Natural killer cell (primary cell): Measurements from ENCODE around the gene JPH2. TPM values are rescaled to one million over a fixed set of nuclear protein-coding genes. Genes with fewer than 3 reads are reported as not detected.

Experiments used
- ATAC-seq, 3 donors: fragments of 150-1000 bp in 2 of 3; fragments of 200-7000 bp in 1 of 3; cut with Tn5 transposase; 1 replicate in 1 of 3; 2 replicates in 2 of 3; pipeline ENCODE4 v1.10.0; 2021; ENCODE audit warnings: mild to moderate bottlenecking in 2 of 3, moderate library complexity in 2 of 3
- DNase-seq, 2 donors: peaks; one replicate each; pipeline versions ENCODE4 v3.0.0 to v3.0.0-alpha.2; 2013 to 2021; ENCODE audit warnings: mixed read lengths in 1 of 2
- H3K27ac ChIP-seq: one replicate; pipeline ENCODE4 v1.5.1; 2013; ENCODE audit warnings: mild to moderate bottlenecking, low read length
- H3K27me3 ChIP-seq: one replicate; pipeline ENCODE4 v1.6.1; 2013; ENCODE audit warnings: low read length; ENCODE audit not compliant: control insufficient read depth, insufficient read depth
- H3K36me3 ChIP-seq: one replicate; pipeline ENCODE4 v1.6.1; 2013; ENCODE audit warnings: low read length; ENCODE audit not compliant: control insufficient read depth, insufficient read depth
- H3K4me1 ChIP-seq: one replicate; pipeline ENCODE4 v1.6.1; 2013; ENCODE audit warnings: low read length; ENCODE audit not compliant: control insufficient read depth, insufficient read depth
- H3K4me3 ChIP-seq: one replicate; pipeline ENCODE4 v1.5.1; 2013; ENCODE audit warnings: low read length
- H3K9me3 ChIP-seq: one replicate; pipeline ENCODE4 v1.6.1; 2013; ENCODE audit warnings: low read length; ENCODE audit not compliant: control insufficient read depth, insufficient read depth
- H3K27ac Mint-ChIP-seq, 2 donors: one replicate each; pipeline ENCODE4 v1.8.0; 2022; ENCODE audit warnings: mild to moderate bottlenecking in 2 of 2, mixed read lengths in 2 of 2, moderate library complexity in 1 of 2
- H3K27me3 Mint-ChIP-seq, 2 donors: one replicate each; pipeline ENCODE4 v1.8.0; 2022; ENCODE audit warnings: low read depth in 2 of 2, mixed read lengths in 2 of 2
- H3K36me3 Mint-ChIP-seq: one replicate; pipeline ENCODE4 v1.8.0; 2022; ENCODE audit warnings: mixed read lengths
- H3K4me1 Mint-ChIP-seq, 2 donors: one replicate each; pipeline ENCODE4 v1.8.0; 2022; ENCODE audit warnings: mixed read lengths in 2 of 2
- H3K4me3 Mint-ChIP-seq: one replicate; pipeline ENCODE4 v1.8.0; 2022; ENCODE audit warnings: mild to moderate bottlenecking, moderate library complexity, mixed read lengths
- H3K9me3 Mint-ChIP-seq, 2 donors: one replicate each; pipeline ENCODE4 v1.8.0; 2022; ENCODE audit warnings: mixed read lengths in 2 of 2
- WGBS: methylation state at CpG from one replicate; pipeline ENCODE4 v1.1.7; 2013; ENCODE audit warnings: missing lambda C conversion rate; ENCODE audit not compliant: insufficient coverage; 5-methylcytosine and 5-hydroxymethylcytosine counted together
- intact Hi-C: fragments of 100-400 bp; cut with micrococcal nuclease; formaldehyde crosslinking; loops from one replicate; pipeline ENCODE4 v1.14.2; 2022
- total RNA-seq, 4 donors: library from RNA; stranded (reverse); fragments of 120-200 nt in 1 of 4; gene quantifications; one replicate each; pipeline versions ENCODE4 v1.2.3 to v1.2.4, GENCODE V29; 2013 to 2022
- TF ChIP-seq, protein P1 (sequence below): fragments of 200-600 bp; IDR thresholded peaks from one replicate; pipeline ENCODE4 v1.8.0; 2022; ENCODE audit warnings: antibody characterized with exemption

The JPH2 gene
- total RNA-seq, 3 donors from 2014 or later (not counting 1 experiment from before 2014, with no cell fraction given) = not detected

DNA sequence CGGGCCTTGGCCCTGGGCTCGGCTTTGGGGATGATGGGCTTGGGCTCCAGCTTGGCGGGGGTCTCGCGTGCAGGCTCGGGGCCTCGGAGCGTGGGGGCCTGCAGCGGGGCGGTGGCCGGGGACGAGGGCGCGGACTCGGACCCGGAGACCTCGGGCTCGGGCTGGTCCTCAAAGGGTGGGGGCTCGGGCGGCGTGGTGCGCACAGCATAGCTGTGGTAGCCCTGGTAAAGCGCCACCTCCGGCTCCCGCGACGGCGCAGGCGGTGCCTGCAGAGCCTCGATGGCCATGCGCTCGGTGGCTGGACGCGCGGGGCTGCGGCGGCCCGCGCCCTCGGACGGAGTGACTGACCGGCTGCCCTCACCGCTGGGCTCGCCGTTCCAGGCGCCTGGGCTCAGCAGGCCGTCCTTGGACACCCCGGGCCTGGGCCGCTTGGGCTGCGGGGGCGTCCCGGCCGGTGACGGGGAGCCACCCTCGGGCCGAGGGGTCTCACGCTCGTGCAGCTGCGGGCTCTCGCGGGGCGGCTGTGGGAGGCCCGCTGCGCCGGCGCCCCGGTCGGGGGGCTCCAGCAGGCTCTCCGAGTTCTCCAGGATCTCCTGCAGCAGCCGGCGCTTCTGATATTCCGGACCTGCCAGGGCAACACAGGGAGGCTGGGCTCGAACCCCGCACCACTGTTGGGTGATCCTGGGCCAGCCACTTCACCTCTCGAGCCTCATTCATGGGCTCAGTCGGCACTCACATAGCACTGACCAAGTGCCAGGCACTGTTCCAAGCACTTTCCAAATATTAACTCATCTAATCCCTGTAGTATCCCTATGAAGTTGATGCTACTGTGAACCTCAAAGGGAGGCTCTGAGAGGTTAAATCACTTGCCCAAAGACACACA lies 71.0 kb downstream of the JPH2 start:
- H3K27me3 ChIP-seq = no peaks in the 10 kb centered on the region
- TF ChIP-seq, protein P1, sequence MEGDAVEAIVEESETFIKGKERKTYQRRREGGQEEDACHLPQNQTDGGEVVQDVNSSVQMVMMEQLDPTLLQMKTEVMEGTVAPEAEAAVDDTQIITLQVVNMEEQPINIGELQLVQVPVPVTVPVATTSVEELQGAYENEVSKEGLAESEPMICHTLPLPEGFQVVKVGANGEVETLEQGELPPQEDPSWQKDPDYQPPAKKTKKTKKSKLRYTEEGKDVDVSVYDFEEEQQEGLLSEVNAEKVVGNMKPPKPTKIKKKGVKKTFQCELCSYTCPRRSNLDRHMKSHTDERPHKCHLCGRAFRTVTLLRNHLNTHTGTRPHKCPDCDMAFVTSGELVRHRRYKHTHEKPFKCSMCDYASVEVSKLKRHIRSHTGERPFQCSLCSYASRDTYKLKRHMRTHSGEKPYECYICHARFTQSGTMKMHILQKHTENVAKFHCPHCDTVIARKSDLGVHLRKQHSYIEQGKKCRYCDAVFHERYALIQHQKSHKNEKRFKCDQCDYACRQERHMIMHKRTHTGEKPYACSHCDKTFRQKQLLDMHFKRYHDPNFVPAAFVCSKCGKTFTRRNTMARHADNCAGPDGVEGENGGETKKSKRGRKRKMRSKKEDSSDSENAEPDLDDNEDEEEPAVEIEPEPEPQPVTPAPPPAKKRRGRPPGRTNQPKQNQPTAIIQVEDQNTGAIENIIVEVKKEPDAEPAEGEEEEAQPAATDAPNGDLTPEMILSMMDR = no peak

DNA sequence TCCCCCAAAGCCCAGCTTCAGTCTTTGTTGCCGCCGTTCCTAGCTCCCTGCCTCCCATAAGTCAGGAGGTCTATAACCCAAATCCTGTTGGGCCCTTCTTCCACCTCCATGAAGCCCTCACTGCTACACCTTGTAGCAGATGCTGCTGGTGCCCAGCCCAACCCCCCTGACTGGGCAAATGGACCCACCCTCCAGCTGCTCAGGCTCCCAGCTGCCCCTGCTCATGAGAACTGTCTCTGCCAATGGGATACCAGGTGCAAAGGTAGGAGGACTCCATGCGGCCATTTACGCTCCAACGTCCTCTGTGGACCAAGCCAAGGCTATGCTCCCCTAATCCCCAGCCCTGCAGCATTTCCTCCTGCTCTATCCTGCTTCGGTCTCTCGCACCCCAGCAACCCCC lies 71.8 kb downstream of the JPH2 start:
- no peaks in the 10 kb centered on the region for H3K9me3 Mint-ChIP-seq
- no peaks in the 10 kb centered on the region for H3K9me3 ChIP-seq
- H3K36me3 ChIP-seq = no peaks in the 10 kb centered on the region
- H3K4me1 Mint-ChIP-seq = no peaks in the 10 kb centered on the region
- H3K36me3 Mint-ChIP-seq = no peaks in the 10 kb centered on the region
- H3K4me3 Mint-ChIP-seq = no peak overlapping the region
- no peaks in the 10 kb centered on the region for H3K4me1 ChIP-seq
- TF ChIP-seq, protein P1 = no peak
- no peak overlapping the region for H3K27ac ChIP-seq
- no peak for ATAC-seq
- peaks cover 33 to 40% of the 10 kb centered on the region in 2 donors for H3K27me3 Mint-ChIP-seq
- H3K27ac Mint-ChIP-seq = no peak overlapping the region
- WGBS = 92% methylated on average over 7 of the region's 7 CpGs
- no peak for DNase-seq
- no peaks in the 10 kb centered on the region for H3K27me3 ChIP-seq
- intact Hi-C loops = no loop called here
- no peak overlapping the region for H3K4me3 ChIP-seq

More for the DNA sequence above, 71.0 kb downstream of the JPH2 start:
- Mint-ChIP-seq H3K27me3 (peaks cover 31 to 42% of the 10 kb centered on the region in 2 donors), H3K27ac (no peak overlapping the region), H3K36me3 (no peaks in the 10 kb centered on the region), H3K9me3 (no peaks in the 10 kb centered on the region), H3K4me3 (no peak overlapping the region), H3K4me1 (no peaks in the 10 kb centered on the region)
- Histone ChIP-seq H3K9me3 (no peaks in the 10 kb centered on the region), H3K4me1 (no peaks in the 10 kb centered on the region), H3K4me3 (no peak overlapping the region), H3K27ac (no peak overlapping the region), H3K36me3 (no peaks in the 10 kb centered on the region)
- ATAC-seq (no peak), DNase-seq (no peak)
- intact Hi-C loops = loop anchor here (1.0 kb wide), 1 partner anchor 74 kb away; no protein-coding TSS in a partner anchor
- 35% methylated on average over 76 of the region's 76 CpGs for WGBS

DNA sequence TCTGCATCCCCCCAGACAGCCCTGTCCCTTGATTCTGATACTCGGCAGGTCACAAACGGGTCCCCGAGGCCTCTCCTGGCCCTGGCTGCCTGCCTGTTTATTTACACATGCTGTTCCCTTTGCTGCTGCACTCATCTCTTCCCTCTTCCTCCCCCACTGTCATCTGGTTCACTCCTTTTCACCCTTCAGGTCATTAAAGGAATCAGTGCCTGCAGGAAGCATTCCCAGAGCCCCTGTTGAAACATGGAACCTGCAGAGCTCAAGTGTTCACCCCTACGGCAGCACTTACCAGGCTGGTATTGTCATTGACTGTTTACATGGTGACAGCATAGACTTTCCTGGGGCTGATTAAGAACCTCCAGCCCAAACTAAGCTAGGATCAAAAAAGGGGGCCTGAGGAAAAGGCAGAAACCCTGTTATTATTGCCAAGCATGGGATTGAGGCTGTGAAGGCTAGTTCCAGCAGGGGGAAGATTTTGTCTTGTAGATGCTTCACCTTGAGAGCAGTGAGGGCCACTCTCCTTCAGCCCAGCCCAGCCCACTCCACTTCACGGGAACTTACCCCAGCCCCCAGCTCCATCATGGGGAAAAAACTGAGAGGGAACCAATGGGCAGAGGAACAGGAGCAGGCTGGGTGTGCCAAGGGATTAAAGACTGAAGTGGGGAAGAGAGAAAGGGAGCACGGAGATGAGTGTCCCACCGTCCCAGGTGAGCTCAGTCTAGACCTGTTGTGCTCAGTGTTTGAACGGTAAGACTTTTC lies 73.2 kb downstream of the JPH2 start:
- H3K9me3 Mint-ChIP-seq = no peaks in the 10 kb centered on the region
- H3K27ac Mint-ChIP-seq = no peak overlapping the region
- WGBS = 86% methylated on average over 8 of the region's 8 CpGs
- no peak overlapping the region for H3K4me3 Mint-ChIP-seq
- H3K4me3 ChIP-seq = no peak overlapping the region
- no peaks in the 10 kb centered on the region for H3K9me3 ChIP-seq
- no peaks in the 10 kb centered on the region for H3K27me3 ChIP-seq
- H3K36me3 ChIP-seq = no peaks in the 10 kb centered on the region
- H3K27me3 Mint-ChIP-seq = peaks cover 36 to 47% of the 10 kb centered on the region in 2 donors
- TF ChIP-seq, protein P1 = no peak
- no peaks in the 10 kb centered on the region for H3K4me1 ChIP-seq
- no peak overlapping the region for H3K27ac ChIP-seq
- no peak for DNase-seq
- no peaks in the 10 kb centered on the region for H3K4me1 Mint-ChIP-seq
- intact Hi-C loops = no loop called here
- no peaks in the 10 kb centered on the region for H3K36me3 Mint-ChIP-seq
- ATAC-seq = no peak
